Occipital lobe (tissue), 2 donors: ENCODE measurements around the gene USH1G. TPM values are rescaled to one million over a fixed set of nuclear protein-coding genes. Genes with fewer than 3 reads are reported as not detected.
A peak's percentile ranks its signal among the peaks of the same experiment; 100 is the strongest.
"Not testable (repeated sequence)": the region's sequence is repeated elsewhere in the genome, so short reads cannot be mapped to it uniquely, and the experiment has no call there.

Source experiments
- DNase-seq: peaks from one replicate; lab custom pipeline; 2025; lab: John Stamatoyannopoulos, UW
- total RNA-seq: library from RNA; depleted of rRNA; stranded (reverse); fragments of >200 nt; gene quantifications from one replicate; pipeline ENCODE4 v1.2.3, GENCODE V29; 2014

USH1G gene
- total RNA-seq, 1 donor from 2014 or later = 0.16 TPM

GRCh38 chr17:74875155-74875976 lies 47.7 kb downstream of the USH1G start:
- no peak for DNase-seq

- no peak for DNase-seq
Measured at GRCh38 chr17:74874615-74875037, 48.4 kb downstream of the USH1G start.

GRCh38 chr17:74873874-74874614 lies 49.0 kb downstream of the USH1G start:
- no peak for DNase-seq

- peak; percentile 100 for DNase-seq
Measured at GRCh38 chr17:74873037-74873873, 49.8 kb downstream of the USH1G start.

GRCh38 chr17:74872313-74873036 lies 50.6 kb downstream of the USH1G start, which contains the start of gene FDXR:
Gene FDXR (minus strand): TSS chr17:74872994. CDS start chr17:74872944, 50 bp downstream.
- DNase-seq = no peak

- no peak for DNase-seq
Measured at GRCh38 chr17:74871356-74872076, 51.5 kb downstream of the USH1G start.

- DNase-seq = no peak
Measured at GRCh38 chr17:74870512-74870911, 52.5 kb downstream of the USH1G start.

GRCh38 chr17:74870028-74870427 lies 53.0 kb downstream of the USH1G start:
- not testable (repeated sequence) for DNase-seq

- no peak for DNase-seq
Measured at GRCh38 chr17:74868908-74869255, 54.2 kb downstream of the USH1G start.

- no peak for DNase-seq
Measured at GRCh38 chr17:74868251-74868907, 54.7 kb downstream of the USH1G start.

GRCh38 chr17:74866198-74866835 lies 56.7 kb downstream of the USH1G start:
- no peak for DNase-seq

Other genes with a start within 250 kb of the USH1G start
- 0.16 TPM for gene CD300LF, start 210.3 kb downstream of the USH1G start, total RNA-seq
- 1.1 TPM for gene RAB37, start 186.0 kb downstream of the USH1G start, total RNA-seq
- gene NHERF1, start 174.6 kb downstream of the USH1G start, total RNA-seq = 7.0 TPM
- 17.3 TPM for gene NAT9, start 146.9 kb downstream of the USH1G start, total RNA-seq
- 0.47 TPM for gene GRIN2C, start 63.4 kb downstream of the USH1G start, total RNA-seq
- gene FDXR, start 50.3 kb downstream of the USH1G start, total RNA-seq = 3.1 TPM
- gene FADS6, start 29.6 kb downstream of the USH1G start, total RNA-seq = 0.16 TPM
- gene OTOP2, start 1.0 kb upstream of the USH1G start, total RNA-seq = not detected
- gene OTOP3, start 12.6 kb upstream of the USH1G start, total RNA-seq = not detected
- gene HID1, start 49.5 kb upstream of the USH1G start, total RNA-seq = 13.7 TPM
- 4.5 TPM for gene CDR2L, start 64.4 kb upstream of the USH1G start, total RNA-seq
- 8.0 TPM for gene MRPL58, start 89.4 kb upstream of the USH1G start, total RNA-seq
- gene ATP5PD, start 123.7 kb upstream of the USH1G start, total RNA-seq = 100 TPM
- gene KCTD2, start 124.0 kb upstream of the USH1G start, total RNA-seq = 30.4 TPM
- gene SLC16A5, start 164.7 kb upstream of the USH1G start, total RNA-seq = 1.4 TPM
- 3.0 TPM for gene ARMC7, start 186.7 kb upstream of the USH1G start, total RNA-seq
- 18.1 TPM for gene NT5C, start 208.5 kb upstream of the USH1G start, total RNA-seq
- gene JPT1, start 231.3 kb upstream of the USH1G start, total RNA-seq = 548 TPM